Thyroid gland (tissue), 4 donors: Measurements from ENCODE around the gene EFNA2.

Experiments used
- POLR2A ChIP-seq, 2 donors: fragments of 450-650 bp; IDR thresholded peaks; one replicate each; pipeline ENCODE4 v1.6.1; 2017; ENCODE audit warnings: antibody characterized with exemption in 2 of 2, mild to moderate bottlenecking in 2 of 2, moderate library complexity in 1 of 2
- TF ChIP-seq, protein P1 (sequence below), 6 experiments: fragments of 200-600 bp in 3 of 6; fragments of 450-650 bp in 3 of 6; sonication (generic) in 3 of 6; IDR thresholded peaks; one replicate each; pipeline ENCODE4 v1.5.1; 2016 to 2019; ENCODE audit warnings: antibody characterized with exemption in 6 of 6, mild to moderate bottlenecking in 2 of 6, inconsistent platforms in 1 of 6, moderate library complexity in 1 of 6

DNA sequence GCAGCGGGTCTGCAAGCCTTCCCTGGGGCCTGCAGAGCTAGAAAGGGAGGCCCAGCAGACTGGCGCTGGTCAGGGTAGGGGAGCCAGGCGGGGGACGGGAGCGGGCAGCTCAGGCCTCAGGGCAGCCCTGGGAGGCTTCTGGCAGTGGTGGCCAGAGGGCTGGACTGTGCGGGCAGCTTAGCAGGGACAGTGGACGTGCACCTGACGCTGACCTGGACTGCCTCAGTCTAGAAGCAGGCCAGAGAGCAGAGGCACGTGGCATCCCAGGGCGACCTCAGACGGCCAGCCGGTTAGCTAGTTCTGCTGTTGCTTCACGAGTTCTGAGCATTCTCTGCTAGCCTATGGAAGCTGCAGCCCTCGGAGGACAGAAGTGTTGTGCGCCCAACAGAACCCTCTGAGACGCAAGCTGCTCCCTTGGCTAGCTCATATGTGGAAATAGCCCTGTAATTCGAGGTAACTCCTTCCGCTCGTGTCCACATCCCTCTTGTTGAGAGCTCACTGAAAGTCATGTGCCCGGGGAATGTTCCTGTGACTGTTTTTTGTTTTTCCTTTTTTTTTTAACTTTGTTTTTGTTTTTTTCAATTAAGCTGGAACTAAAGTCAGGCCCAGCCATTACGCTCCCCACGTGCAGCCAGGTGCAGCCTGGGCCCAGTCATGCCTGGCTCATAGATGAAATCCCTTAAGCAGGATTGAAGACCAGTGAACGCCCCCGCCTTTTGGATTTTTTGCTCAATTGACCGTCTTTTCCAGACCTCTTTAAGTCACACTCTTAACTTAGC lies 12.2 kb upstream of the EFNA2 start:
- TF ChIP-seq, protein P1, sequence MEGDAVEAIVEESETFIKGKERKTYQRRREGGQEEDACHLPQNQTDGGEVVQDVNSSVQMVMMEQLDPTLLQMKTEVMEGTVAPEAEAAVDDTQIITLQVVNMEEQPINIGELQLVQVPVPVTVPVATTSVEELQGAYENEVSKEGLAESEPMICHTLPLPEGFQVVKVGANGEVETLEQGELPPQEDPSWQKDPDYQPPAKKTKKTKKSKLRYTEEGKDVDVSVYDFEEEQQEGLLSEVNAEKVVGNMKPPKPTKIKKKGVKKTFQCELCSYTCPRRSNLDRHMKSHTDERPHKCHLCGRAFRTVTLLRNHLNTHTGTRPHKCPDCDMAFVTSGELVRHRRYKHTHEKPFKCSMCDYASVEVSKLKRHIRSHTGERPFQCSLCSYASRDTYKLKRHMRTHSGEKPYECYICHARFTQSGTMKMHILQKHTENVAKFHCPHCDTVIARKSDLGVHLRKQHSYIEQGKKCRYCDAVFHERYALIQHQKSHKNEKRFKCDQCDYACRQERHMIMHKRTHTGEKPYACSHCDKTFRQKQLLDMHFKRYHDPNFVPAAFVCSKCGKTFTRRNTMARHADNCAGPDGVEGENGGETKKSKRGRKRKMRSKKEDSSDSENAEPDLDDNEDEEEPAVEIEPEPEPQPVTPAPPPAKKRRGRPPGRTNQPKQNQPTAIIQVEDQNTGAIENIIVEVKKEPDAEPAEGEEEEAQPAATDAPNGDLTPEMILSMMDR (IDR thresholded peaks at IDR 0.05), result no peak
- no peak for TF ChIP-seq POLR2A (IDR thresholded peaks at IDR 0.05)
